Stimulated activated CD4-positive, alpha-beta T cell treated with anti-CD3 and anti-CD28 coated beads, Interleukin-1b, Interleukin-23, amount 100 ng/mL, for 4 hours (primary cell): ENCODE results near the gene TNFSF11.
"Not testable (repeated sequence)": the region's sequence is repeated elsewhere in the genome, so short reads cannot be mapped to it uniquely, and the experiment has no call there.

Source experiments
- DNase-seq, 2 donors: peaks; one replicate each; pipeline ENCODE4 v3.0.0-alpha.2; 2020; ENCODE audit warnings: low read depth in 2 of 2

TNFSF11 gene

DNA sequence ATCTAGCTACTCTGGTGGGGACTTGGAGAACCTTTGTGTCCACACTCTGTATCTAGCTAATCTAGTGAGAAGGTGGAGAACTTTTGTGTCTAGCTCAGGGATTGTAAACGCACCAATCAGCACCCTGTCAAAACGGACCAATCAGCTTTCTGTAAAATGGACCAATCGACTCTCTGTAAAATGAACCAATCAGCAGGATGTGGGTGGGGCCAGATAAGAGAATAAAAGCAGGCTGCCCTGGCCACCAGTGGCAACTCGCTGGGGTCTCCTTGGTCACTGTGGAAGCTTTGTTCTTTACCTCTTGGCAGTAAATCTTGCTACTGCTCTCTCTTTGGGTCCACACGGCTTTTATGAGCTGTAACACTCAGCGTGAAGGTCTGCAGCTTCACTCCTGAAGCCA, 13.6 kb upstream of the TNFSF11 start:
- DNase-seq: not testable (repeated sequence)

- DNase-seq: no peak
Observed at GRCh38 chr13:42561752-42562467, 12.0 kb upstream of the TNFSF11 start.

DNA sequence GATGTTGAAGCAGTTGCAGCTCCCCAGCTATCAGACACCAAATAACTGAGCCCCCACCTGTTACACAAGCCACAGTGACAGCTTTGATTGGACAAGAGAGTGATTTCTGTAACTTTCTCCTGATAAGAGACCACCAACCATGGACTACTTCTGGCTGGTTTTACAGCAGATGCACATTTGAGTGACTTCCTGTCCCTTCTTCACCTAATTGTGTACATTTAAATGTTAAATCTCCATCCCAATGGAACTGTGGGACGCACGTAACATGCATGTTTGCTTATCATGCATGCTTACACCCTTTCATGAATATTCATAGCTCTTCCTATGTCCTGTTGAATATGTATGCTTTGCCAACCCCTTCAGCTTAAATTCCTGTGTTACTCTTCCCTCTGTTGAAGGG, 6.0 kb upstream of the TNFSF11 start:
- no peak for DNase-seq

- no peak for DNase-seq
Observed at GRCh38 chr13:42569576-42570344, 4.2 kb upstream of the TNFSF11 start.

GRCh38 chr13:42571895-42572294, 2.1 kb upstream of the TNFSF11 start:
- DNase-seq: no peak

- peak; percentile 61 for DNase-seq
Observed at GRCh38 chr13:42574435-42575311, 721 bp downstream of the TNFSF11 start.

GRCh38 chr13:42575938-42576337, 2.0 kb downstream of the TNFSF11 start:
- no peak for DNase-seq

DNA sequence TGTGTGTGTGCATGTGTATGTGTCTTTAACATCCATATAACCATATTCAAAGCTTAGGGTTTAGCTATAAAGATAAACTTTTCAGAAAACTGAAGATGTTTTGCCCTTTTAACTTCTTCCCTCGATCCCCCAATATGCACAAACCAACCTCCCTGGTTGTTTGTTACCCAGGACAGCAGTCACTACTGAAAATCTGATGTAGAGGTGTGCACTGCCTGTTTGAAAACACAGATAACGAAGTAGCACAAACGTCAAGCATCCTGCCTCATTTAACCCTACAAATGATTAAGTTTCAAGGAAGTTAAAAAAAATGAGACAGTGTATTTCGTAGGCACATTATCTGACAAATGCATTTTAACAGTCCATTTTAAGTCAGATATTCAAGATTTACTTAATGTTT, 3.6 kb downstream of the TNFSF11 start:
- no peak for DNase-seq

DNA sequence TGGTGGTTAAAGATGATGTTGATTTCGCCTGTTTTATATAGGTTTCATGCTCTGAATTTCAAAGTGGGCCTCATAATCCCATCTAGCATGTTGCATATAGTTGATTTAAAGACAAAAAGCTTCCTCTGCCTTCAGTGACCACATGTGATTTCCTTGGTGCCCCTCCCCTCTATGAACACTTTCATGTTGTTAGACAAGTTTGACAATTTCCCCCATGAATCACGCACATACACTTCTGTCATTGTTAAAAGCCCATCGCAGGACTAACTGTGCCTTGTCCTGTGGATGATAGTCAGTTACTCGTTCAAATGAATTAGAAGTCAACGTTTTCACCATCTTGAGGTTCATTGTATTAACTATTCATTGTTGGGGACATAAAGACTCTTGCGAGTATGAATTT, 6.7 kb downstream of the TNFSF11 start:
- no peak for DNase-seq

DNA sequence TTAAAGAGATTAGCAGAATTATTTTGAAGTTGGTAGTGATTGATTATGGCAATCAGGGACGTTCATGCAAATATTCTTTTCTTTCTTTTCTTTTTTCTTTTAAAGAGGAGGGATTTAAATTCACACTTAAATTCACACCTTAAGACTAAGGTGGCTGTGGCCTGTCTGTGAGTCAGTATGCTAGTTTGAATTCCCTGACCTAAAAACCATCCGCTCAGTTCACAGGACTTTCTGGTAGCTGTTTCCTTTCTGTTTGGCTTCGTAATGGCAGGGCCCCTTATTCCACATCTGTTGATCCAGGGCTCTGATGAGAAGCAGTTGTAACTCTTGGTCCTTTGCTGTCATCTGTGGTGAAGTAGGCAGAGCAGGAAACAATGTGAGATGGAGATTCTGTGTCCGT, 7.5 kb downstream of the TNFSF11 start:
- DNase-seq: no peak

DNA sequence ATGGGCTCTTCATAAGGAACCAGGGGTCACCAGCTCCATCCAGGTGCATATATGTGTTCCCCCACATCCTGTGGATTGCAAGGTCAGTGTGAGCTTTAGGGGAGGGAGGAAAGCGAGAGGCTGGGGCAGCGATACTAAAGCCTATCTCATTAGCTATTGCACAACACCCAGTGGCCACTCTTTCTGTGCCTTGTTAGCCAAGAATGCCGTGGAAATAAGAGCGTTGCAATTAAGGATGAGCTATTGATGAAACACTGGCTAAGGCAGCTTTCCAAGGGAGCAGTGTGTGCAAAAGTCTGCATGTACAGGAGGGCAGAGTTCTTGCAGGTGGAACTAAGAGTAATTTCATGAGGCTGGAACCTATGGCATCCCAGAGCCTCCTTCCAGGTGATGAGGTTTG, 17.6 kb downstream of the TNFSF11 start:
- no peak for DNase-seq

DNA sequence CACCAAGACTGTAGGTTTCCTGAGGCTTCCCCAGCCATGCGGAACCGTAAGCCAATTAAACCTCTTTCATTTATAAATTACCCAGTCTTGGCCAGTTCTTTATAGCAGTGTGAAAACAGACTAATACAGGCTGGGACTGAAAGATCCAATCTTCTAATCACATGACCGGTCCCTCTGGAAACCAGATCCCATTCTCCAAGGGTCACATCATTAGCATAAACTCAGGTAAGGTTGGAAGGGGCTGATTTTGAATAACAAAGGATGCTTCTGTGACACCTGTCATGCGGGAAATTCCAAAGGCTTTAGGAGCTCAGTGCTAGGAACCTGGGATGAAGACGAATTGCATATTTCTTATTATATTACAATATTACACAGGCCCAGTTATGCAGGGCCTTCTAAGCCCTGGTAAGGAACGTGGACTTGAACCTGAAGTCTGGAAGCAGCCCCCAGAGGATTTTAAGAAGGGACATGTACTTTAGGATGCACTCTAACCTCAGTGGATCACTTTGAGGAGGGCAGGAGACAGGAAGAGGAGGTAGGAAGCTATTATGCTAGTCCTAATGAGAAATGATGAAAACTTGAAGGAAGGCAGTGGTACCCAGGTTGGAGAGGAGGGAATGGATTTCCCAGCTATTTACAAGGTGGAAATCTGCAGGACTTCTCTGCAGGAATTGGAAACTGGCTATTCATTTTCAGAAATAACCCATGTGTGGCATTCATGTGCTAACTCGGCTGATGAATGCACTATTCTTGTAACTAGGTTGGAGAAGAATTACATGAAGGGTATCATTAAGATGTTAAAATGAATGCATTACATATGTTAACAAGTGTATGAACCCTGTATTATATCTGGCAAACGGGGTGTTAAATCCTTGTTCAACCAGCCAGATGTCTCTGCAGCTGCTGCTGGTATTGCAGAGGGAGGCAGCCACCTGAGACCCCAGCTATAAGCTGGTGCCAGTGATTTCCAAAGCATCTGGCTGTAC, 19.3 kb downstream of the TNFSF11 start:
- DNase-seq: no peak

- peak; percentile 14 to 49 for DNase-seq
Observed at GRCh38 chr13:42594481-42595252, 20.7 kb downstream of the TNFSF11 start.

GRCh38 chr13:42595253-42595571, 21.3 kb downstream of the TNFSF11 start:
- DNase-seq: no peak

GRCh38 chr13:42597505-42597904, 23.6 kb downstream of the TNFSF11 start:
- DNase-seq: no peak

- no peak for DNase-seq
Observed at GRCh38 chr13:42600943-42601342, 27.0 kb downstream of the TNFSF11 start.

- DNase-seq: no peak
Observed at GRCh38 chr13:42602906-42603305, 29.0 kb downstream of the TNFSF11 start.

DNA sequence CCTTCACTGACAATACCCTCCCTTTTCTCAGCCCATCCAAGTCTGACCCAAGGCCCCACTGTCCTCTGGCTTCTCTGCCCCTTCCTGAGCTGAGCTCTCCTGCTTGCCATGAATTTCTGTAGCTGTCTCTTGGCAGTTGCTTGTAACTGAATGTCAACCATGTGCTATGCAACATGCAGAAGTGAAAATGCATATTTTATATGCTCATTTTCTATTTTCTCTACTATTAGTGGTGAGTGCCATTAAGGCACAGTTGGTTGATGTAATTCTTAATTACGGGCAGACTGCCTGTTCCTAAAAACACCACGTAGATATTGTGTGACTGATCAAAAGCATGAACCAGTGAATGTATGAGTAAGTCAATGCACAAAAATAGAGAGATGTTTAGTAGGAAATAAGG, 29.6 kb downstream of the TNFSF11 start:
- no peak for DNase-seq

DNA sequence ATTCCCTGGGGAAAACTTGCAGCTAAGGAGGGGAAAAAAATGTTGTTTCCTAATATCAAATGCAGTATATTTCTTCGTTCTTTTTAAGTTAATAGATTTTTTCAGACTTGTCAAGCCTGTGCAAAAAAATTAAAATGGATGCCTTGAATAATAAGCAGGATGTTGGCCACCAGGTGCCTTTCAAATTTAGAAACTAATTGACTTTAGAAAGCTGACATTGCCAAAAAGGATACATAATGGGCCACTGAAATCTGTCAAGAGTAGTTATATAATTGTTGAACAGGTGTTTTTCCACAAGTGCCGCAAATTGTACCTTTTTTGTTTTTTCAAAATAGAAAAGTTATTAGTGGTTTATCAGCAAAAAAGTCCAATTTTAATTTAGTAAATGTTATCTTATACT, 33.6 kb downstream of the TNFSF11 start:
- DNase-seq: no peak

- DNase-seq: no peak
Observed at GRCh38 chr13:42610649-42611048, 36.7 kb downstream of the TNFSF11 start.
